LNCAP (cell line): ENCODE data around the gene EHD1.
A peak's percentile ranks its signal among the peaks of the same experiment; 100 is the strongest.

ENCODE experiments used
- CTCF ChIP-seq: fragments of 450-650 bp; IDR thresholded peaks from 2 replicates; pipeline ENCODE4 v1.5.1; 2017; ENCODE audit warnings: mild to moderate bottlenecking

EHD1 gene

GRCh38 chr11:64810891-64811272, 67.5 kb downstream of the EHD1 start:
- no peak for TF ChIP-seq CTCF

GRCh38 chr11:64810271-64810890, 68.0 kb downstream of the EHD1 start, which contains the start of gene MEN1:
Gene MEN1, minus strand, starts transcription at chr11:64810551. Its CDS starts 442 bp downstream, at chr11:64810109.
- no peak for TF ChIP-seq CTCF

- no peak for TF ChIP-seq CTCF
These were observed 68.6 kb downstream of the EHD1 start for GRCh38 chr11:64809781-64810241.

GRCh38 chr11:64805481-64805880, 72.9 kb downstream of the EHD1 start:
- TF ChIP-seq CTCF: no peak

GRCh38 chr11:64804346-64805210, 73.8 kb downstream of the EHD1 start:
- TF ChIP-seq CTCF: no peak

GRCh38 chr11:64803846-64804345, 74.5 kb downstream of the EHD1 start:
- TF ChIP-seq CTCF: no peak

GRCh38 chr11:64803158-64803845, 75.1 kb downstream of the EHD1 start, which contains the start of gene MAP4K2:
Gene MAP4K2, minus strand, starts transcription at chr11:64803214. Its CDS starts 65 bp downstream, at chr11:64803149.
- TF ChIP-seq CTCF: peak; percentile 31; the same call in 1 of the 2 replicates
